Heart left ventricle (tissue), 13 donors: ENCODE measurements around the gene KDM5B.

ENCODE experiments used
- CTCF ChIP-seq, 12 donors: fragments of 200-600 bp; sonication (generic) in 4 of 12; IDR thresholded peaks; one replicate each; pipeline versions ENCODE4 v1.5.0 to v1.8.0; 2018 to 2022; ENCODE audit warnings: antibody characterized with exemption in 12 of 12, mild to moderate bottlenecking in 5 of 12
- POLR2A ChIP-seq, 2 donors: fragments of 450-650 bp; IDR thresholded peaks; one replicate each; pipeline ENCODE4 v1.6.1; 2017; ENCODE audit warnings: antibody characterized with exemption in 2 of 2, mild to moderate bottlenecking in 2 of 2, moderate library complexity in 2 of 2
- donor health status: ischemic (EF 13 %, LVEDD 7.1; RV severe dilation, severe dysfunction).
- donor health status: DM: no; HTN: yes; CAD: no.
- donor health status: DM: no; HTN: no; CAD: no.
- donor health status: ischemic (EF 25% LVEDD 6.9; RV normal size, moderate dysfunction).
- donor health status: ischemic (EF 25% LVEDD 5.7; RV mildly dilated, moderate dysfunction).
- donor health status: ischemic (EF 35%, LVEDD 5.7; RV mildly dilated, moderate dysfunction).
- donor health status: nonischemic (EF 11% LVEDD 7.7; RV severe dilation, severe dysfunction).
- donor health status: DM: yes; HTN: yes; CAD: no.
- donor health status: PGD.
- donor health status: ischemic (EF 29% LVEDD 5.4; RV normal size, mild dysfunction).
- donor health status: nonischemic (EF 23%, LVEDD 6.1; RV moderate dilation, normal function).

DNA sequence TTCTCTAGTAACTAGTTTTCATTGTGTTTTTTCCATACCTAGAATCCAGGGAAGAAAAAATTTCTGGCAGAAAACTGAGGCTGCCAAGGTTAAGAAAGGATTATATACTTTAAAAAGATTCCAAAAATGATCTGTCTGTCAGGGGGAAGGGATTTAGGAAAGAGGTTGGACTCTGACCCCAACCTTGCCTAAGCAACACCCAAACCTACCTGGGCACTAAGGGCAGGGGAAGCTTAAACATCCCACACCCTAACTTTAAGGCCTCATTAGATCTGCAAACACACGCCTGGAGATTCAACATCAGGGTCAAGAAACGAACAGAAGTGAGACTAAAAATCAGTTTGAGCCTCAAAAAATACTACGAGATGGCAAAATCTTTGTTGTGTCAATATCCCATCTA, 19.4 kb downstream of the KDM5B start:
- no peak for TF ChIP-seq CTCF (IDR thresholded peaks at IDR 0.05)
- no peak for TF ChIP-seq POLR2A (IDR thresholded peaks at IDR 0.05)
